OCI-LY3 (cell line): Measurements from ENCODE around the gene ZNF205.
"Not testable (repeated sequence)": the region's sequence is repeated elsewhere in the genome, so short reads cannot be mapped to it uniquely, and the experiment has no call there.

Experiments
- H2AFZ ChIP-seq: fragments of 200-600, 300-600 bp; shearing (Covaris generic); 2 replicates; pipeline ENCODE4 v1.6.0; 2014; ENCODE audit warnings: antibody characterized with exemption, low read depth, low read length
- H3K27ac ChIP-seq: fragments of 200-600, 300-600 bp; sonication (generic); 2 replicates; pipeline ENCODE4 v1.5.1; 2014; ENCODE audit warnings: mild to moderate bottlenecking, low read length, moderate library complexity, mixed read lengths
- H3K27me3 ChIP-seq: fragments of 200-600, 300-600 bp; sonication (generic); 2 replicates; pipeline ENCODE4 v1.6.1; 2014; ENCODE audit warnings: low read depth, low read length, mixed read lengths
- H3K36me3 ChIP-seq: fragments of 200-600, 300-600 bp; sonication (generic); replicated peaks from 2 replicates; pipeline ENCODE3; 2014; ENCODE audit warnings: low read depth, low read length, mixed read lengths
- H3K4me1 ChIP-seq: fragments of 300-600, 200-600 bp; sonication (generic); 2 replicates; pipeline ENCODE4 v1.6.1; 2014; ENCODE audit warnings: low read length, mixed read lengths
- H3K4me2 ChIP-seq: fragments of 200-600, 300-600 bp; sonication (generic); 2 replicates; pipeline ENCODE4 v1.6.1; 2014; ENCODE audit warnings: low read length, mixed read lengths
- H3K4me3 ChIP-seq: fragments of 300-600, 200-600 bp; sonication (generic); 2 replicates; pipeline ENCODE4 v1.5.1; 2014; ENCODE audit warnings: antibody characterized with exemption, mild to moderate bottlenecking, low read length, moderate library complexity
- H3K79me2 ChIP-seq: fragments of 300-600, 200-600 bp; shearing (Covaris generic); 2 replicates; pipeline ENCODE4 v1.6.1; 2014; ENCODE audit warnings: mild to moderate bottlenecking, low read length, mixed read lengths
- H3K9ac ChIP-seq: fragments of 300-600, 200-600 bp; shearing (Covaris generic); 2 replicates; pipeline ENCODE4 v1.6.0; 2014; ENCODE audit warnings: mild to moderate bottlenecking, low read length, moderate library complexity
- H3K9me3 ChIP-seq: fragments of 200-600, 300-600 bp; shearing (Covaris generic); 2 replicates; pipeline ENCODE4 v1.6.1; 2014; ENCODE audit warnings: low read length, mixed read lengths; ENCODE audit not compliant: insufficient read depth
- H4K20me1 ChIP-seq: fragments of 200-600, 300-600 bp; sonication (generic); 2 replicates; pipeline ENCODE4 v1.6.1; 2016; ENCODE audit warnings: low read length, mixed read lengths; ENCODE audit not compliant: insufficient read depth
- CTCF ChIP-seq: fragments of 200-600, 300-600 bp; sonication (generic); IDR thresholded peaks from 2 replicates; pipeline ENCODE4 v1.5.1; 2014; ENCODE audit warnings: antibody characterized with exemption, low read length, low read depth
- EZH2phosphoT487 ChIP-seq: fragments of 200-600 bp; shearing (Covaris generic); IDR thresholded peaks from 2 replicates; pipeline ENCODE4 v1.6.1; 2018; ENCODE audit warnings: antibody characterized with exemption, mixed run types, low read depth

ZNF205 gene

GRCh38 chr16:3083408-3083807, 29.0 kb upstream of the ZNF205 start:
- not testable (repeated sequence) for H3K27ac ChIP-seq, H2AFZ ChIP-seq, H3K4me1 ChIP-seq

GRCh38 chr16:3084491-3084890, 27.9 kb upstream of the ZNF205 start:
- no peak overlapping the region for H3K27ac ChIP-seq
- TF ChIP-seq EZH2phosphoT487 (no peak), CTCF (no peak)
- no peaks in the 10 kb centered on the region for H3K36me3 ChIP-seq
- H4K20me1 ChIP-seq, result no peaks in the 10 kb centered on the region
- no peaks in the 10 kb centered on the region for H3K27me3 ChIP-seq
- H3K9ac ChIP-seq, result no peak overlapping the region
- no peak overlapping the region for H3K4me3 ChIP-seq
- no peaks in the 10 kb centered on the region for H3K4me1 ChIP-seq
- H3K79me2 ChIP-seq, result no peaks in the 10 kb centered on the region
- H2AFZ ChIP-seq, result no peak overlapping the region
- no peaks in the 10 kb centered on the region for H3K9me3 ChIP-seq
- H3K4me2 ChIP-seq, result no peak overlapping the region

More at GRCh38 chr16:3083408-3083807, 29.0 kb upstream of the ZNF205 start:
- not testable (repeated sequence) for H3K4me2 ChIP-seq, H3K9me3 ChIP-seq, H3K36me3 ChIP-seq, H3K79me2 ChIP-seq, H3K9ac ChIP-seq, H3K27me3 ChIP-seq, H3K4me3 ChIP-seq, H4K20me1 ChIP-seq

- no peak for TF ChIP-seq EZH2phosphoT487
- no peak for TF ChIP-seq CTCF
- Histone ChIP-seq H3K9ac (no peak overlapping the region), H3K36me3 (no peaks in the 10 kb centered on the region), H3K4me1 (no peaks in the 10 kb centered on the region), H3K27me3 (no peaks in the 10 kb centered on the region), H4K20me1 (no peaks in the 10 kb centered on the region), H3K9me3 (no peaks in the 10 kb centered on the region), H3K79me2 (no peaks in the 10 kb centered on the region), H3K4me2 (no peak overlapping the region), H3K4me3 (no peak overlapping the region), H3K27ac (no peak overlapping the region), H2AFZ (no peak overlapping the region)
Observed at GRCh38 chr16:3084969-3085670, 27.3 kb upstream of the ZNF205 start.

- H3K27me3 ChIP-seq, result no peaks in the 10 kb centered on the region
- H3K9ac ChIP-seq, result no peak overlapping the region
- no peak overlapping the region for H2AFZ ChIP-seq
- H3K4me3 ChIP-seq, result no peak overlapping the region
- H3K9me3 ChIP-seq, result no peaks in the 10 kb centered on the region
- H3K36me3 ChIP-seq, result no peaks in the 10 kb centered on the region
- H3K4me1 ChIP-seq, result no peaks in the 10 kb centered on the region
- no peak overlapping the region for H3K4me2 ChIP-seq
- no peaks in the 10 kb centered on the region for H3K79me2 ChIP-seq
- no peaks in the 10 kb centered on the region for H4K20me1 ChIP-seq
- no peak overlapping the region for H3K27ac ChIP-seq
- TF ChIP-seq EZH2phosphoT487 (no peak), CTCF (no peak)
Observed at GRCh38 chr16:3085868-3086595, 26.4 kb upstream of the ZNF205 start.
